GM21515 (cell line): ENCODE results near the gene PTGR2.
"Not testable (repeated sequence)": the region's sequence is repeated elsewhere in the genome, so short reads cannot be mapped to it uniquely, and the experiment has no call there.

Source experiments
- ATAC-seq: cut with Tn5 transposase; IDR thresholded peaks from one replicate; pipeline ENCODE4 v1.9.1; 2021; ENCODE audit not compliant: unreplicated experiment

Gene PTGR2

DNA sequence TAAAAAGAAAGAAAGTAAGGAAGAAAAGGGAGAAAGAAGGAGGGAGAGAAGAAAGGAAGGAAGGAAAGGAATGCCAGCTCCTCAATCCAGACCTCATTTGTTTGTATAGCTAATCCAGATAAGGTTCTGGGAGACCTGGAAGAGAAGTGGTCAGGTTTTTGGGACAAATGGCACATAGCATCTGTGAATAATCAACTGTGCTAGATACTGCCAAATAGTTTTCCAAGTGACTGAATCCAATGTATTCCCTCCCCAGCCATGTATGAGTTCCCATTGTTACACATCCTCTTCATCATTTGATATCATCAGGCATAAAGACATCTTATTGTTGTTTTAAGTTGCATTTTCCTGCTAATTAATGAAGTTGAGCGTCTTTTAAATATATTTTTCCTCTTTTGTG is 18.6 kb upstream of the PTGR2 start:
- ATAC-seq, result no peak

DNA sequence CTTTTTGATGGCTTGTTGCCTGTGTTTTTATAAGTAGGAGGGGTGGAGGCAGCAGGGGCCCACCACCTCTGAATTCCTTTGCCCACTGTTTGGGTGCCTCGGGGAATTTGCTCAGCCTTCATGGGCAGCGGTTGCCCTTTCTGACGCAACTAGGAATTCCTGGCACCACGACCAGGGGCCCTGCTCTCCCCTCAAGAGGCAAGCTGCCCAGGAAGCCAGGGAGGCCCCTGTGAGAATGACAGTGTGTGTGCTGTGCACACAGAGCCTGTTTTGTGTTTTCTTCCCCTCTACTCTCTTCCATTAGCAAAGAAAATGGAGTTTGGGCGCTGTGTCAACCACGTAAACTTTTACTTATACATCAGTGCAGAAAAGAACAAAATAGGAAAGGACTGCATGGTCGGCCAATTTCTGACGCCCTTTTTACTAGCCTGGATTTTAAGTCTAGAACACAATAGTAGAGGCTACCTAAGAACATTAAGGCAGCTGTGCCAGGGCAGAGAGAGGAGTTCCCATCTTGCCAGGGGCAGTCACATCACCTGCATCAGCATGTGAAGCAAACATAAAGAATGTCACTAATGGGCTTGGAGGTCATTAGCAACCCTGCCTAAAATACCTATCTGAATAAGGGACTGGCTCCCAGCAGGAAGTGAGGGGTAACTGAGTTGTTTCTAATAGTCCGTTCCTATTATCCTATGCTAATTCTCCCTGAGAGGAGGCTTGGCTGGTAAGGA is 17.9 kb upstream of the PTGR2 start:
- no peak for ATAC-seq

DNA sequence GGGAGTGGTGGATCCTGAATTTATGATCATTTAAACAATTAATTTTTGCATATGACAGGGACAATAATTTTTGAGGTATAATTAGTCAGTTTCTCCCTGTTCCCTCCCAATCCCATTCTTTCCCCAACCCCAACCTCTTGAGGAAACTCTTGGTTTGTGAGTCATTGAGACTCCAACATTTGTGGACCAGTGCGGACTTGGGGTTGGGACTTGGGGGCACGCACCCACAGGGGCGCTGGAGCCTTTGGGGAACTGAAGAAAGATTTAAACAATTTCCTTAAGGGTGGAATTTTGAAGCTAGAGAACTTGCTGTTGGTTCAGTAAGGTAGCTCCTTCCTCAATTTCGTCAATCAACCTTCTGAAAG is 17.4 kb upstream of the PTGR2 start:
- ATAC-seq, result no peak

DNA sequence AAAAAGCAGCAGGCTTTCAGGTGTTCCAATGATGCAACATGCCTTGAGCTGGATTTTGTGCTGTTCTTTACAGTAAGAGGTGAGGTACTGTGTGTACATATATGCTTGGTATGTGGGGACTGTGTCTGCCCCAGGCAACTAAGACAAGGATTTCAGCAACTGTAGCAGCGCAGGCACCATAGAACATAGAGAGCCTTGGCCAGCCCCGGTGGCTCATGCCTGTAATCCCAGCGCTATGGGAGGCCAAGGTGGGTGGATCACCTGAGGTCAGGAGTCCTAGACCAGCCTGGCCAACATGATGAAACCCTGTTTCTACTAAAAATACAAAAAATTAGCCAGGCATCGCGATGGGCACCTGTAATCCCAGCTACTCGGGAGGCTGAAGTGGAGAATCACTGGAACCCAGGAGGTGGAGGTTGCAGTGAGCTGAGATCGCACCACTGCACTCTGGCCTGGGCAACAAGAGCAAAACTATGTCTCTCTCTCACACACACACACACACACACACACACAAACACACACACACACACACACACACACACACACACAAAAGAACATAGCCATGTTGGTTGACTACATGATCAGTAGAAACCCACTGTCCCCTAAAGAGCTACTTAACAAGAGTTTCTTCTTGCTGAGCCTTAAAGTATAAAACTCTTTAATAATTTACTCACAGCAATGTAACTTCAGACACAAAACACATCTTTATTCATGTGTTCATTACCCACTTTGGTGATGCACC is 13.2 kb upstream of the PTGR2 start:
- not testable (repeated sequence) for ATAC-seq

DNA sequence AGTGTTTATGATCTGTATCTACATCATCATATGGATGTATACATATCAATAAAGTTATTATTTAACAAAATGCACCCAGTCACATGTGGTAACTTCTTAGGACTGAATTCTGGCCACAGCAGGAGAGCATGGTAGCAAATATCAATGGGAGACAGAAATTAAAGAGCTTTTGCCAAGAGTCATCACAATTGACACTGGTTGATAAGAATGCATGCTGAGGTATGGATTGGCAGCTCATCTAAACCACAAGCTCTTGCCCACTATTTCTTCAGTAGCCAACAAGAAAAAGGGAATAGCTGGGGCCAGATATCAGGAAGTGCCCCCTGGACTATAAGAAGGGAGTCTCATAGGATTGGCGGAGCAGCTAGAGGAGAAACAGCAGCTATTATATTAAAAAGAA is 9.4 kb upstream of the PTGR2 start:
- ATAC-seq, result no peak

DNA sequence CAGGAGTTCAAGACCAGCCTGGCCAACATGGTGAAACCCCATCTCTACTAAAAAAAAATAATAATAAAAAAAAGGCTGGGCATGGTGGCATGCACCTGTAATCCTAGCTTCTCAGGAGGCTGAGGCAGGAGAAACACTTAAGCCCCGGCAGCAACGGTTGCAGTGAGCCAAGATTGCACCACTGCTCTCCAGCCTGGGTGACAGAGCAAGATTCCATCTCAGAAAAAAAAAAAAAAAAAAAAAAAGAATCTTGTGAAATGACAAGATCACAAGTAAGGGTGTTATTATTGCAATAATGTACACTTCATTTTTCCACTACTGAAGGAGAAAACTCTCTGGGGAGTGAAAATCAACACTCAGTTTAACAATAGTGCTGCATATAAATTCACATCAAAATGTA is 8.8 kb upstream of the PTGR2 start:
- ATAC-seq, result no peak

DNA sequence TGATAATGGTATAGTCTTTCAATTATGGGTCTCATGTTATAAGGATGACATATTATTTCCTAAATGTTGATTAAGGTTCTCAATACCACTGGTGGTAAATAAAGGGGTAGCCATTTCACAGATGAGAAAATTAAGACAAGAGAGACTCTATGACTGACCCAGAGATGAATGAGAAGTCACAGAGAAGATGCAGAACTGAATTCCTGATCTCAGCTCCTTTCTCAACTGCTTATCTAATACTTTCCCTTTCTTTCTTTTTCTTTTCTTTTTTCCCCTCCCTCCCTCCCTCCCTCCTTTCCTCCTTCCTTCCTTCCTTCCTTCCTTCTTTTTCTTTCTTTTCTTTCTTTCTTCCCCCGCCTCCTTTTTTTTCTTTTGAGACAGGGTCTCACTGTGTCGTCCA is 8.3 kb upstream of the PTGR2 start:
- ATAC-seq, result no peak

DNA sequence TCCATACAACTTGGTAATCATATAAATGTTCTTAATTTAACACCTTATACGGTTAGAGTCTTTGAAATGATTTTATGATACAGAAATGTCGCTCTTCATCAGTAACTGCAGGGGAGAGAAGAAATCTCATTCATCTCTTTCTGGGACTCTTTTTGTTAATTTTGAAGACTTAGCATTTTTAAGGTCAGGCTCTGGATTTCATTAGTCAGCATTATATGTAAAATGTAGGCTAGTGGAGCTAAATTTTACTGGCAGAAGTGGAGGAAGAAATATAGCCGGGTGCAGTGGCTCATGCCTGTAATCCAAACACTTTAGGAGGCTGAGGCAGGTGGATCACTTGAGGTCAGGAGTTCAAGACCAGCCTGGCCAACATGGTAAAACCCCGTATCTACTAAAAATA is 4.7 kb upstream of the PTGR2 start:
- ATAC-seq, result no peak

DNA sequence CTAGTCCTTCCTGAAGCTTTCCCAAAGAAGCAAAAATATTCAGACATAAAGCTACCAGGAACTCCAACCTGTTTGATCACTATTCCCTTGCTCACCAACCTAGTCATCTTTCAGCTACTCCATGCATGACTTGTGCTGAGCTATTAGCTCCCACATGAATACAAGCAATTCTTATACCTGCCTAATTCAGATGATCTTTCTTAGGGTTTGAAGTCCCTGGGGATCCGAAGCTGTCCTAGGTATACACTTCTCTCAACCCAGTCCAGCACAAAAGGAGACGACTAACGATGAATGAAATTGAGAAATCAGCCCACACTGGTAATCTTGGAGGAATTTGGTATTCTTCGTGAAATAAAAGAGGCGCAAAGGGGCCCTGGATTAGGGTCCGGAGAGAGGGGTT is 631 bp upstream of the PTGR2 start:
- no peak for ATAC-seq

DNA sequence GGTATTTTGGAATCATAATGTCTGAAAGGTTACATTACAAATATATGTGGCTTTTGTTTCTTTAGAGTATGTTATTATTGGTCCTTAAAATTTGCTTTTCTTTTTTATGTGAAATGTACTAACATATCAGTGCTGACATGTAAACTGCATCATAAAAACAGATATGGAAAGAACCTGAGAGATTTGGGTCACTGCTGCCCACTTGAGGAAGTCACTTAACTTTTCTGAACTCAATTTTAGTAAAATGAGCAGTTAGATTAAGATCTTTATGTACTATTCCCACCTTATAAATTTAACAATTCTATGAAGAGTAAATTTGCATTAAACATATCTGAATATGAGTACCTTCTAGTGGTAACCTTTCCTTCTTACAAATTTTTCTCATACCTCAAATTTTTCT is 7.5 kb downstream of the PTGR2 start:
- no peak for ATAC-seq

DNA sequence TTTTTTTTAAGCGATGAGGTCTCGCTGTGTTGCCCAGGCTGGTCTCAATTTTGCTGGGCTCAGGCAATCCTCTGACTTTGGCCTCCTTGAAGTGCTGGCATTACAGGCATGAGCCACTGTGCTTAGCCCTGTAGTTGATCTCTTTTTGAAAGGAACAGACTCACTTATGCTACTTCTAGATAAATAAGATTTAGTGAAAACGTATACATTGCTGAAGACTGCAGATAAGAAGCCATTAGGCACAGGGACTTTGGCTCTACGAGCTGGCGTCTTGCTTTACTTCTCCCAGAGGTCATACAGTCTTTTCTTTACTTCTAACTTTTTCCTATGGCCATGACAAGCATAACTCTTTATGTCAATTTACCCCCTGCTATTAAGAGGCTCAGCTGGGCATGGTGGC is 9.4 kb downstream of the PTGR2 start:
- ATAC-seq, result no peak

DNA sequence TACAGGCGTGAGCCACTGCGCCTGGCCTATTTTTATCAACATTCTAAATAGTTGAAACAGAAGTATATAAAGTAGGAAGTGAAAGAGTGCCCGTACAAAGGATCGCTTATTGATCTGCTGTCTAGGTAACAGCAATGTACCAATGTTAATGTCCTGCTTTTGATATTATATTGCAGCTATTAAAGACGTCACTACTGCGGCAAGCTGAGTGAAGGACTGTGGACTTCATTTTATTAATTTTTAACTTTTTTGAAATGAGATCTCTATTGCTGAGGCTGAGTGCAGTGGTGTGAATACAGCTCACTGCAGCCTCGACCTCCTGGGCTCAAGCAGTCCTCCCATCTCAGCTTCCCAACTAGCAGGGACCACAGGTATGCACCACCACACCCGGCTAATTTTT is 10.8 kb downstream of the PTGR2 start:
- ATAC-seq, result no peak

DNA sequence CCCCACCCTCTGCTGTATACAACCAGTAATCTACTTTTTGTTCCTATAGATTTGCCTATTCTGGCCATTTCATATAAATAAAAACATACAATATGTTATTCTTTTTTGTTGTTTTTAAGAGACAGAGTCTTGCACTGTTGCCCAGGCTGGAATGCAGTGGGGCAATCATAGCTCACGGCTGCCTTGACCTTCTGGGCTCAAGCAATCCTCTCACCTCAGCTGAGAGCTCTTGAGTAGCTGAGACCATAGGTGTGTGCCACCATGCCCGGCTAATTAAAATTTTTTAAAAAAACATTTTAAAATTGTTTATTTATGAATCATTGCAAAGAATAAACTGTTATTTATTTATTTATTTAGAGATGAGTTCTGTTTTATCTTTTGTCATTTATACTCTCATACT is 11.6 kb downstream of the PTGR2 start:
- ATAC-seq, result no peak

DNA sequence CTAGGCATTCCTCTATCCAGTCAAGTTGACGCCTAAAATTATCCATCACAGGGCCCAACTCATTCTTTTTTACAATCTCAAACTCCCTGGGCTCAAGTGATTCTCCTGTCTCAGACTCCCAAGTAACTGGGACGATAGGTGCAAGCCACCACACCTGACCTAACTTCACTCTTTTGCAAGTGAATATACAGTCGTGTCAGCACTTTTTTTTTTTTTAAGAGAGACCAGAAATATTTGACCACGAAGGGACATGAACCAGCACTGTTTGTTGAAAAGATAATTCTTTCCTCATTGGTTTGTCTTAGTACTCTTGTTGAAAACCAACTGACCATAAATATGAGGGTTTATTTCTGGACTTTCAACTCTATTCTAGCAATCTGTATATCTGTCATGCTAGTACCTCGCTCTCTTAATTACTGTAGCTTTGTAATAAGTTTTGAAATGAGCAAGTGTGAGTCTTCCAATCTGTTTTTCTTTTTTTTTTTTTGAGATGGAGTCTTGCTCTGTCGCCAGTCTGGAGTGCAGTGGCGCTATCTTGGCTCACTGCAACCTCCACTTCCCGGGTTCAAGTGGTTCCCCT is 14.0 kb downstream of the PTGR2 start:
- ATAC-seq, result no peak

DNA sequence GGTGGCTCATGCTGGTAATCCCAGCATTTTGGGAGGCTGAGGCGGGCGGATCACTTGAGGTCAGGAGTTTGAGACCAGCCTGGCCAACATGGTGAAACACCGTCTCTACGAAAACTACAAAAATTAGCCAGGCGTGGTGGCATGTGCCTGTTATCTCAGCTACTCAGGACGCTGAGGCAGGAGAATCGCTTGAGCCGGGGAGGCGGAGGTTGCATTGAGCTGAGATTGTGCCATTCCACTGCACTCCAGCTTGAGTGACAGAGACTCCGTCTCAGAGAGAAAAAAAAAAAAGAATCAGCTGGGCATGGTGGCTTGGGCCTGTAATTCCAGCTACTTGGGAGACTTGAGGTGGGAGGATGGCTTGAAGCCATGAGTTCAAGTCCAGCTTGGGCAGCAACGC is 18.1 kb downstream of the PTGR2 start:
- not testable (repeated sequence) for ATAC-seq

DNA sequence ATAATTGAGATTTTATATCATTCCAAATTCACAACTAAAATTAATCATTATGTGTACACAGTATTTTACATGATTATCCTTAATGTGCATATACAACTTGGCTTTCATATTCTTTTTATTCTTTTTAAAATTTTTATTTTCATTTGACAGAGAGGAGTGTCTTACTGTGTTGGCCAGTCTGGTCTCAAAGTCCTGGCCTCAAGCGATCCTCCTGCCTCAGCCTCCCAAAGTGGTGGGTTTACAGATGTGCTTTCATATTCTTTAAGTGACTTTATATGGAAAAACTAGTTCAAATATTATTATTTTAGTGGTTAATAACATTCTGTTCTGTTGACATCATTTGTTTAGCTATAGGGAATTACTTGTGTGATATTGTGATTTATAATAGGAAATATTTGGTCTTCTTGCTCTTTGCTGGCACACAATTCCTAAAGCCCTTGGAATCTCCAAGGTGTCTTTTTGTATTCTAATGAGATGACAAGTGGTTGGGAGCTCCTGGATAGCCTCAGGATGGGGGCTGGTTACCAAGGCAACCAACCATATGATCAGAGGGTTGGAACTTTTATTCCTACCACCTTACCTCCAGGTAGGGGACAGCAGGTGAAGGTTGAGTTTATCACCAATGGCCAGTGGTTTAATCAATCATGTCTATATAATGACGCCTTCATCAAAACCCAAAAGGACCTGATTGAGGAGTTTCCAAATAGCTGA is 19.0 kb downstream of the PTGR2 start:
- ATAC-seq, result no peak

DNA sequence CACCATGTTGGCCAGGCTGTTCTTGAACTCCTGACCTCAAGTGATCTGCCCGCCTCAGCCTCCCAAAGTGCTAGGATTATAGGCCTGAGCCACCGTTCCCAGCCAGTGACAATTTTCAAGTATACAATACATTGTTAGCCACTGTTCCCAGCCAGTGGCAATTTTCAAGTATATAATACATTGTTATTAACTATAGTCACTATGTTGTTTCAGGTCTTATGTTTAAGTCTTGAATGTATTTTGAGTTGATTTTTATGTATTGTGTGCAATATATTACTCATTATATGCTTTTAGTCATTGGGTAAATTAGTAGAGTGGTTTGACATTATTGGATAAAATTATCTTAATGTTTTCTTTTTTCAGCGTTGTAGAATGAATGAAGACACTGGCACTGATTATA is 22.0 kb downstream of the PTGR2 start:
- ATAC-seq, result no peak

DNA sequence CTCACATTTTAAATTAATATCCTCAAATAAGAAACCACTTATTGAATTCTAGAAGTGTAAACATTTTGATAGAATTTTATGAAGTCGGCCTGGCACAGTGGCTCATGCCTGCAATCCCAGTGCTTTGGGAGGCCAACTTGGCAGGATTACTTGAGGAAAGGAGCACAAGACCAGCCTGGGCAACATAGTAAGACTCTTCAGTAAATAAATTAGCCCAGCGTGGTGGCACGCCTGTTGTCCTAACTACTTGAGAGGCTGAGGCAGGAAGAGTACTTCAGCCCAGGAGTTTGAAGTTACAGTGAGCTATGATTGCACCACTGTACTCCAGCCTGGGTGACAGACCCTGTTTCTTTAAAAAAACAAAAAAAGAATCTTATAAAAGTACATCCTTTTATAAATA is 26.2 kb downstream of the PTGR2 start:
- ATAC-seq, result no peak

DNA sequence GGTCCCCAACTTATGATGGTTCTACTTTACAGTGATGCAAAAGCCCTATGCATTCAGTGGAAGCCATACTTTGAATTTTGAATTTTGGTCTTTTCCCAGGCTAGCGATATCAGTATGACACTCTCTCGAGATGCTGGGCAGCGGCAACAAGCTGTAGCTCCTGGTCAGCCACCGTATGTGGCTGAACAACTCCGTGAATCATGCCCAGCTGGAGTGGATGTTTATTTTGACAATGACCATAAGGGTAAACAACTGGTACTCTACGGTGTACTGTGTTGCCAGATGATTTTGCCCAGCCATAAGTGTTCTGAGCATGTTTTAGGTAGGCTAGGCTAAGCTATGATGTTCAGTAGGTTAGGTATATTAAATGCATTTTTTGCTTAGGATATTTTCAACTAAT is 26.8 kb downstream of the PTGR2 start:
- no peak for ATAC-seq

DNA sequence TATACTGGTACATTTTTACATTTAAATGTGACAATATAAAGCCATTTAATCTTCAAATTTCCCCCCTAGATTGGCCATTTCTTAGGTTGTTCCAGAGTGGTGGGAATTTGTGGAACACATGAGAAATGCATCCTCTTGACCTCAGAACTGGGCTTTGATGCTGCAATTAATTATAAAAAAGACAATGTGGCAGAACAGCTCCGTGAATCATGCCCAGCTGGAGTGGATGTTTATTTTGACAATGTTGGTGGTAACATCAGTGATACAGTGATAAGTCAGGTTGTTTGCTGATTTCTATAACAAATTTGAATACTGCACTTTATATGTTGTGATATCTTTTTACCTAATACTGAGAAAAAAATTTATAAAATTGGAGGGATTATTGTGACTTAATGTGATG is 27.4 kb downstream of the PTGR2 start:
- no peak for ATAC-seq

DNA sequence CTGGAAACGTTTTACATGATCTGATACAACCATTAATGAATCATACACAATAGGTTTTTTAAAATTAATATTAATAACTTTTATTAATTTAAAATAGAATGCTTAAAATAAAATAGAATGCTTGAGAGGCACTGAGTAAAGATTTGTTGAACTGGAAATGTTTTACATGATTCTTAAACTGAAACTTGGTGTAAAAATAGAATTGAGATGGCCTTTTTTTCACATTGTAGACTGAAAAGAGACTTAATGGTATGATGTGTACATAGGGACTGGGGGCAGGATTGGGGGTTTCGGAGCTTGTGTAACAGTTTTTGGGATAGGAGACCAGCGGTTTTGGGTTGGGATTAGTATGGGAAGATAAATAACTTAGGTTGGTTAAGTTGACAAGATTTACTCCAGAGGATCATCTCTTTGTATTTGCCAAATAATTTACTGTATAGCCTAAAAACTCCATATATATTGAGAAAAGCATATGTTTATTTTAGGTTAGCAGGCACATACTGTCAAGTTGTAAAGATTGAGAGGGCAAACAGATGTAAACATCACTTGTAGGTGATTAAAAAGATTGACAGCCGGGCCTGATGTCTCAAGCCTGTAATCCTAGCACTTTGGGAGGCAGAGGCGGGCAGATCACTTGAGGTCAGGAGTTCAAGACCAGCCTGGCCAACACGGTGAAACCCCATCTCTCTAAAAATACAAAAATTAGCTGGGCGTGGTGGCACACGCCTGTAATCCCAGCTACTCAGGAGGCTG is 33.0 kb downstream of the PTGR2 start:
- ATAC-seq, result no peak
